ENCODE data around the gene MBOAT1.

MBOAT1 gene

DNA sequence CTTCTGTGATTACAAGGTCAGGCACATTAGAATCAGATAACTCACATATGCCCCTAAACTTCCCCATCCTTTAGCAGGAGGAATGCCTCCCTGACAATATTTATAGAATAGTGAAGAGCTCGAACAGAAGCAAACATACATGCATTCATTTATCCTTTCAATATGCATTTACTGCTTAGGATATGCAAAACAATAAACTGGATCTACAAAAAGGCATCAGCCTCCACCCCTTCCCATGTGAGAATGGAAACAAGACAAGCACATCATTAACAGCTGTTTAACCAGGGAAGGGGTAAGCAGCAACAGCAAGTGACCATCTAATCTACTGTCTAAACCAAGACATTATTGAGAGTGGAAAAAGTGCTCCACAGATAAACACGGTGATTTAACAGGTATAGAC is 107.6 kb downstream of the MBOAT1 start:
- TF ChIP-seq PAX5 (IDR thresholded peaks at IDR 0.05; ENCODE audit: insufficient read depth, low read length, severe bottlenecking) = no peak
- TF ChIP-seq POLR2A (IDR thresholded peaks at IDR 0.05; ENCODE audit: low read depth, low read length) = no peak
- no peak for TF ChIP-seq SPI1 (IDR thresholded peaks at IDR 0.05; ENCODE audit: low read depth, low read length)
- TF ChIP-seq POLR2AphosphoS5 (IDR thresholded peaks at IDR 0.05; ENCODE audit: low read depth, low read length) = no peak
- TF ChIP-seq TAF1 (IDR thresholded peaks at IDR 0.05; ENCODE audit: low read depth, low read length) = no peak

GRCh38 chr6:20102397-20103073 is 109.7 kb downstream of the MBOAT1 start:
- no peak for FAIRE-seq
- TF ChIP-seq POLR2AphosphoS5 (IDR thresholded peaks at IDR 0.05; ENCODE audit: low read depth, low read length) (no peak), POU2F2 (IDR thresholded peaks at IDR 0.05; ENCODE audit: low read depth, low read length) (no peak), POLR2A (IDR thresholded peaks at IDR 0.05; ENCODE audit: low read depth, low read length) (no peak), SPI1 (IDR thresholded peaks at IDR 0.05; ENCODE audit: low read depth, low read length) (no peak), PAX5 (IDR thresholded peaks at IDR 0.05; ENCODE audit: insufficient read depth, low read length, severe bottlenecking) (no peak), TAF1 (IDR thresholded peaks at IDR 0.05; ENCODE audit: low read depth, low read length) (no peak)
- no peak for DNase-seq (ENCODE audit: insufficient read length, low spot score)

More for the DNA sequence above, 107.6 kb downstream of the MBOAT1 start:
- FAIRE-seq (no peak), DNase-seq (ENCODE audit: insufficient read length, low spot score) (no peak)

- no peak for TF ChIP-seq TAF1 (IDR thresholded peaks at IDR 0.05; ENCODE audit: low read depth, low read length)
- TF ChIP-seq POU2F2 (IDR thresholded peaks at IDR 0.05; ENCODE audit: low read depth, low read length) = no peak
- no peak for TF ChIP-seq POLR2AphosphoS5 (IDR thresholded peaks at IDR 0.05; ENCODE audit: low read depth, low read length)
- no peak for TF ChIP-seq POLR2A (IDR thresholded peaks at IDR 0.05; ENCODE audit: low read depth, low read length)
- no peak for TF ChIP-seq SPI1 (IDR thresholded peaks at IDR 0.05; ENCODE audit: low read depth, low read length)
- no peak for TF ChIP-seq PAX5 (IDR thresholded peaks at IDR 0.05; ENCODE audit: insufficient read depth, low read length, severe bottlenecking)
- FAIRE-seq (no peak), DNase-seq (ENCODE audit: insufficient read length, low spot score) (no peak)
These were observed 113.1 kb downstream of the MBOAT1 start for GRCh38 chr6:20099156-20099555.

DNA sequence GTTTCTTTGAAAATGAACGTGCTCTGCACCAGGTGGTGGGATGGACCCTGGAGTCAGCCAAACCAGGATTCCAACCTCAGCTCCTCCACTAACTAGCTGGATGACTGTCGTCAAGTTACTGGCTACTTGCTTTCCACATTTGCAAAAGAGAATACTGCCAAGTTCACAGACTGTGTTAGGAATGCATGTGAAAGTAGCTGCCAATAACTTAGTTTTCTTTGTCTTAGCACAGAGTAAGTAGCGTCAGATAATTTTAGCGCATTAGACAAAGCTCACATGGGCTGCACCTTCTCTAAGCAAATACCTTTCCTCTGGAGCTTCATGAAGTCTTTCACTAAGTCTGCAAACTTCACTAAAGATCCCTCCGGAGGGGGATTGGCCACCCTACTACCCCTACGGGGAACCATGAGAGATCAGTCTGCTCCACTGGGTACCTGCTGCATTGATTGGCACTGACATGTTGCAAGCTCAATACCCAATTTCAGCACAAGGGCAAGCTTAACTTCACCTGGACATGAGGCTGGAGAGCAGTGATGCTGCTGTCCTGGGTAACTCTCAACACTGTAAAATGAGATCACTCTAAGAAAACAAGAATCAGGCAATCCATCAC is 113.9 kb downstream of the MBOAT1 start:
- no peak for TF ChIP-seq SPI1 (IDR thresholded peaks at IDR 0.05; ENCODE audit: low read depth, low read length)
- TF ChIP-seq TAF1 (IDR thresholded peaks at IDR 0.05; ENCODE audit: low read depth, low read length) = no peak
- TF ChIP-seq POLR2A (IDR thresholded peaks at IDR 0.05; ENCODE audit: low read depth, low read length) = no peak
- no peak for TF ChIP-seq PAX5 (IDR thresholded peaks at IDR 0.05; ENCODE audit: insufficient read depth, low read length, severe bottlenecking)
- no peak for TF ChIP-seq POLR2AphosphoS5 (IDR thresholded peaks at IDR 0.05; ENCODE audit: low read depth, low read length)
- no peak for TF ChIP-seq POU2F2 (IDR thresholded peaks at IDR 0.05; ENCODE audit: low read depth, low read length)
- DNase-seq (ENCODE audit: insufficient read length, low spot score) = no peak
- FAIRE-seq = no peak

GRCh38 chr6:20096536-20096935 is 115.7 kb downstream of the MBOAT1 start:
- no peak for FAIRE-seq
- DNase-seq (ENCODE audit: insufficient read length, low spot score) = no peak
- TF ChIP-seq POLR2A (IDR thresholded peaks at IDR 0.05; ENCODE audit: low read depth, low read length) (no peak), POLR2AphosphoS5 (IDR thresholded peaks at IDR 0.05; ENCODE audit: low read depth, low read length) (no peak), POU2F2 (IDR thresholded peaks at IDR 0.05; ENCODE audit: low read depth, low read length) (no peak), SPI1 (IDR thresholded peaks at IDR 0.05; ENCODE audit: low read depth, low read length) (no peak), PAX5 (IDR thresholded peaks at IDR 0.05; ENCODE audit: insufficient read depth, low read length, severe bottlenecking) (no peak)

DNA sequence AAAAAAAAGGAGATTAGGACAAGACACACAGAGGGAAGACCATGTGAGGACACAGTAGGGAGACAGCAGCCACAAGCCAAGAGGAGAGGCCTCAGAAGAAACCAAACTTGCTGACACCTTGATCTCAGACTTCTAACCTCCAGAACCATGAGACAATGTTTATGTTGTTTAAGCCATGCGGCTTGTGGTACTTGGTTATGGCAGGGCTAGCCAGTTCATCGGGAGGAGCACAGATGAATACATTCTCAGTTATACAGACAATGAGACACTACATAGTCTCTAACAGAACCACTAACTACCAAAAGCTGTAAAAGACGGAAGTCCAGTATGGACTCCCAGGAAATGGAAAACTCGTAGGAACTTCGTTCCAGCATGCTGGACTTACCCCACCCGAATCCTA is 116.8 kb downstream of the MBOAT1 start:
- DNase-seq (ENCODE audit: insufficient read length, low spot score) = no peak
- FAIRE-seq = no peak
- TF ChIP-seq POU2F2 (IDR thresholded peaks at IDR 0.05; ENCODE audit: low read depth, low read length) (no peak), SPI1 (IDR thresholded peaks at IDR 0.05; ENCODE audit: low read depth, low read length) (no peak), POLR2A (IDR thresholded peaks at IDR 0.05; ENCODE audit: low read depth, low read length) (no peak), TAF1 (IDR thresholded peaks at IDR 0.05; ENCODE audit: low read depth, low read length) (no peak), PAX5 (IDR thresholded peaks at IDR 0.05; ENCODE audit: insufficient read depth, low read length, severe bottlenecking) (no peak), POLR2AphosphoS5 (IDR thresholded peaks at IDR 0.05; ENCODE audit: low read depth, low read length) (no peak)

- FAIRE-seq = peak; percentile 82
- TF ChIP-seq POLR2AphosphoS5 (IDR thresholded peaks at IDR 0.05; ENCODE audit: low read depth, low read length) = no peak
- no peak for TF ChIP-seq SPI1 (IDR thresholded peaks at IDR 0.05; ENCODE audit: low read depth, low read length)
- TF ChIP-seq POLR2A (IDR thresholded peaks at IDR 0.05; ENCODE audit: low read depth, low read length) = no peak
- no peak for TF ChIP-seq POU2F2 (IDR thresholded peaks at IDR 0.05; ENCODE audit: low read depth, low read length)
- TF ChIP-seq TAF1 (IDR thresholded peaks at IDR 0.05; ENCODE audit: low read depth, low read length) = no peak
- TF ChIP-seq PAX5 (IDR thresholded peaks at IDR 0.05; ENCODE audit: insufficient read depth, low read length, severe bottlenecking) = no peak
- DNase-seq (ENCODE audit: insufficient read length, low spot score) = no peak
These were observed 120.2 kb downstream of the MBOAT1 start for GRCh38 chr6:20092071-20092566.

GRCh38 chr6:20086992-20087391 is 125.3 kb downstream of the MBOAT1 start:
- TF ChIP-seq TAF1 (IDR thresholded peaks at IDR 0.05; ENCODE audit: low read depth, low read length) = no peak
- TF ChIP-seq SPI1 (IDR thresholded peaks at IDR 0.05; ENCODE audit: low read depth, low read length) = no peak
- no peak for TF ChIP-seq POU2F2 (IDR thresholded peaks at IDR 0.05; ENCODE audit: low read depth, low read length)
- TF ChIP-seq PAX5 (IDR thresholded peaks at IDR 0.05; ENCODE audit: insufficient read depth, low read length, severe bottlenecking) = no peak
- no peak for TF ChIP-seq POLR2A (IDR thresholded peaks at IDR 0.05; ENCODE audit: low read depth, low read length)
- TF ChIP-seq POLR2AphosphoS5 (IDR thresholded peaks at IDR 0.05; ENCODE audit: low read depth, low read length) = no peak
- FAIRE-seq (no peak), DNase-seq (ENCODE audit: insufficient read length, low spot score) (no peak)

DNA sequence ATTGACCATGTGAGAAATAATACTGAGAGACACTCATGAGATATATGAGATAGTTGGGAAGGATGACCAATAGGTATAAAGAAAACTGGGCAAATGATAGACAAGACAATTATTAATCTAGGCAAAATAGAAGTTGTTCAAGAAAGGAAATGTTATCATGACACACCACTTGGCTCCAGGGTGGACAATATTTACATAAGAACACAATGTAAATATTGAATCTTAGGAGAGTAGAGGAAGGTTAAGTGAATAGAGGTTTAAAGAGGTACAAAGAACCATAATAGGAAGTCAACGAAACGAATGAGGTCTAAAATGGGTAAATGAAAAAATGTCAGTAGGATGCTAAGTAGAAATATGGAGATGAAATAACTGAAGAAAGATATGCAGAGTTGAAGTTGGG is 126.5 kb downstream of the MBOAT1 start:
- TF ChIP-seq TAF1 (IDR thresholded peaks at IDR 0.05; ENCODE audit: low read depth, low read length) (no peak), POLR2A (IDR thresholded peaks at IDR 0.05; ENCODE audit: low read depth, low read length) (no peak), POU2F2 (IDR thresholded peaks at IDR 0.05; ENCODE audit: low read depth, low read length) (no peak), SPI1 (IDR thresholded peaks at IDR 0.05; ENCODE audit: low read depth, low read length) (no peak), PAX5 (IDR thresholded peaks at IDR 0.05; ENCODE audit: insufficient read depth, low read length, severe bottlenecking) (no peak), POLR2AphosphoS5 (IDR thresholded peaks at IDR 0.05; ENCODE audit: low read depth, low read length) (no peak)
- no peak for DNase-seq (ENCODE audit: insufficient read length, low spot score)
- no peak for FAIRE-seq
